GM21447 (cell line): Measurements from ENCODE around the gene CACNA2D2.

Source experiments
- ATAC-seq: cut with Tn5 transposase; IDR thresholded peaks from one replicate; pipeline ENCODE4 v1.9.1; 2021; ENCODE audit not compliant: unreplicated experiment

The CACNA2D2 gene

GRCh38 chr3:50373146-50374051 lies 130.0 kb downstream of the CACNA2D2 start:
- ATAC-seq, result no peak

GRCh38 chr3:50372349-50372748 lies 131.1 kb downstream of the CACNA2D2 start:
- ATAC-seq, result no peak

- no peak for ATAC-seq
These were observed 132.2 kb downstream of the CACNA2D2 start for GRCh38 chr3:50371133-50371685.

GRCh38 chr3:50370594-50370993 lies 132.8 kb downstream of the CACNA2D2 start:
- ATAC-seq, result no peak

GRCh38 chr3:50369012-50369670 lies 134.3 kb downstream of the CACNA2D2 start:
- ATAC-seq, result no peak

GRCh38 chr3:50365842-50366220 lies 137.6 kb downstream of the CACNA2D2 start:
- ATAC-seq, result no peak

- ATAC-seq, result peak; percentile 86
These were observed 138.2 kb downstream of the CACNA2D2 start for GRCh38 chr3:50365080-50365841.

GRCh38 chr3:50364573-50365079 lies 138.8 kb downstream of the CACNA2D2 start:
- ATAC-seq, result peak; percentile 11

GRCh38 chr3:50359760-50360110 lies 143.7 kb downstream of the CACNA2D2 start:
- ATAC-seq, result peak; percentile 9

GRCh38 chr3:50358911-50359759 lies 144.3 kb downstream of the CACNA2D2 start, which contains the start of gene TMEM115:
Gene TMEM115 (minus strand): TSS chr3:50359521. CDS start chr3:50359063, 458 bp downstream.
- ATAC-seq, result peak; percentile 99

GRCh38 chr3:50358355-50358910 lies 145.0 kb downstream of the CACNA2D2 start:
- no peak for ATAC-seq

GRCh38 chr3:50357481-50357880 lies 146.0 kb downstream of the CACNA2D2 start:
- no peak for ATAC-seq

GRCh38 chr3:50356553-50356952 lies 146.9 kb downstream of the CACNA2D2 start:
- ATAC-seq, result no peak

- no peak for ATAC-seq
These were observed 147.4 kb downstream of the CACNA2D2 start for GRCh38 chr3:50355829-50356552.

GRCh38 chr3:50354850-50355249 lies 148.6 kb downstream of the CACNA2D2 start:
- no peak for ATAC-seq

GRCh38 chr3:50354186-50354764 lies 149.2 kb downstream of the CACNA2D2 start:
- no peak for ATAC-seq

- ATAC-seq, result no peak
These were observed 150.0 kb downstream of the CACNA2D2 start for GRCh38 chr3:50353245-50354004.

- ATAC-seq, result no peak
These were observed 150.7 kb downstream of the CACNA2D2 start for GRCh38 chr3:50352781-50353180.
